PC-9 (cell line): ENCODE data around the gene GON4L. TPM values are rescaled to one million over a fixed set of nuclear protein-coding genes. Genes with fewer than 3 reads are reported as not detected.
"Not testable (repeated sequence)": the region's sequence is repeated elsewhere in the genome, so short reads cannot be mapped to it uniquely, and the experiment has no call there.

Experiments
- BruUV-seq: library from RNA; stranded (reverse); fragments of 400-500 nt; replicated peaks from 2 replicates; lab custom pipeline; 2021; lab: Mats Ljungman, UMichigan
- CTCF ChIA-PET: fragments of 300-600 bp; sonication (Branson Sonifier 250); formaldehyde crosslinking; loops from one replicate; lab custom pipeline; 2022; ENCODE audit warnings: antibody characterized with exemption; lab: Charles Lee
- POLR2A ChIA-PET: fragments of 300-600 bp; sonication (Branson Sonifier 250); formaldehyde crosslinking; loops from one replicate; lab custom pipeline; 2022; ENCODE audit warnings: antibody characterized with exemption; ENCODE audit not compliant: unreplicated experiment; lab: Charles Lee
- DNase-seq, 2 experiments: peaks; one replicate each; pipeline versions ENCODE4 v3.0.0 to v3.0.0-alpha.2; 2015 to 2022; ENCODE audit warnings: mixed read lengths in 1 of 2
- H2AFZ ChIP-seq: fragments of 200-600 bp; sonication (generic); 2 replicates; pipeline ENCODE4 v1.8.1; 2017; ENCODE audit warnings: antibody characterized with exemption
- H3F3A ChIP-seq: fragments of 200-600 bp; sonication (generic); 2 replicates; pipeline ENCODE4 v1.8.1; 2017; ENCODE audit warnings: antibody characterized with exemption, mild to moderate bottlenecking, low read depth; ENCODE audit not compliant: insufficient read depth
- H3K27ac ChIP-seq: fragments of 200-600 bp; sonication (generic); 2 replicates; pipeline ENCODE4 v1.6.1; 2016; ENCODE audit warnings: mixed run types
- H3K27me3 ChIP-seq: fragments of 200-600 bp; sonication (generic); 2 replicates; pipeline ENCODE4 v1.6.1; 2016; ENCODE audit warnings: low read depth, mixed run types; ENCODE audit not compliant: insufficient read depth
- H3K36me3 ChIP-seq: fragments of 200-600 bp; sonication (generic); 2 replicates; pipeline ENCODE4 v1.6.1; 2016; ENCODE audit warnings: low read depth, mixed run types
- H3K4me1 ChIP-seq: fragments of 200-600 bp; sonication (generic); replicated peaks from 2 replicates; pipeline ENCODE4 v1.6.1; 2016; ENCODE audit warnings: mixed run types; ENCODE audit not compliant: insufficient read depth
- H3K4me2 ChIP-seq: fragments of 200-600 bp; sonication (generic); 2 replicates; pipeline ENCODE4 v1.6.1; 2017; ENCODE audit warnings: mixed run types
- H3K4me3 ChIP-seq: fragments of 200-600 bp; sonication (generic); 2 replicates; pipeline ENCODE4 v1.6.1; 2016; ENCODE audit warnings: mixed run types
- H3K79me2 ChIP-seq: fragments of 200-600 bp; sonication (generic); 2 replicates; pipeline ENCODE4 v1.6.1; 2017; ENCODE audit warnings: low read depth, mixed run types
- H3K9me2 ChIP-seq: fragments of 200-600 bp; sonication (generic); 2 replicates; pipeline ENCODE4 v1.8.1; 2017; ENCODE audit warnings: mild to moderate bottlenecking; ENCODE audit not compliant: insufficient read depth
- H3K9me3 ChIP-seq: fragments of 200-600 bp; sonication (generic); 2 replicates; pipeline ENCODE4 v1.8.1; 2016; ENCODE audit warnings: low read depth; ENCODE audit not compliant: insufficient read depth
- H4K20me1 ChIP-seq: fragments of 200-600 bp; sonication (generic); 2 replicates; pipeline ENCODE4 v1.8.1; 2017; ENCODE audit not compliant: insufficient read depth
- CTCF ChIP-seq: fragments of 200-600 bp; sonication (generic); conservative IDR thresholded peaks from 2 replicates; pipeline ENCODE4 v1.6.1; 2017; ENCODE audit warnings: mixed run types, antibody characterized with exemption, mild to moderate bottlenecking, moderate library complexity
- EZH2 ChIP-seq: fragments of 200-600 bp; sonication (generic); IDR thresholded peaks from 2 replicates; pipeline ENCODE4 v1.8.0; 2017; ENCODE audit warnings: antibody characterized with exemption, low read depth
- intact Hi-C: fragments of 100-400 bp; cut with micrococcal nuclease; formaldehyde crosslinking; loops from one replicate; pipeline ENCODE4 v1.10.0; 2022; ENCODE audit not compliant: unreplicated experiment
- total RNA-seq: library from RNA; stranded (reverse); gene quantifications from 2 replicates; pipeline ENCODE4 v1.2.3, GENCODE V29; 2021

GON4L gene
- total RNA-seq, 1 experiment from 2014 or later = 45.8 TPM

- Histone ChIP-seq H3K36me3 (peaks cover 37% of the 10 kb centered on the region), H4K20me1 (no peaks in the 10 kb centered on the region), H3K79me2 (no peaks in the 10 kb centered on the region), H3F3A (peaks cover 18% of the 10 kb centered on the region), H3K9me2 (no peaks in the 10 kb centered on the region), H3K27ac (no peak overlapping the region), H3K9me3 (no peaks in the 10 kb centered on the region), H3K4me2 (no peak overlapping the region), H2AFZ (no peak overlapping the region), H3K4me1 (0 out of 2 replicates have a peak, but pooled peaks cover 4% of the 10 kb centered on the region), H3K4me3 (no peak overlapping the region), H3K27me3 (no peaks in the 10 kb centered on the region)
- POLR2A ChIA-PET = no interaction called here
- no TSS peak for BruUV-seq
- no peak for DNase-seq
- intact Hi-C loops = no loop called here
- TF ChIP-seq EZH2 (no peak), CTCF (no peak)
- CTCF ChIA-PET = no interaction called here
Observed at GRCh38 chr1:155773221-155773620, 83.8 kb downstream of the GON4L start.

GRCh38 chr1:155769257-155769656 lies 87.8 kb downstream of the GON4L start:
- Histone ChIP-seq H2AFZ (no peak overlapping the region), H3K79me2 (no peaks in the 10 kb centered on the region), H3K4me1 (0 out of 2 replicates have a peak, but pooled peaks cover 4% of the 10 kb centered on the region), H3K4me2 (no peak overlapping the region), H4K20me1 (no peaks in the 10 kb centered on the region), H3K27ac (peak overlapping the region; percentile 52; the same call in 1 of the 2 replicates), H3K36me3 (peaks cover 42% of the 10 kb centered on the region), H3F3A (peaks cover 29% of the 10 kb centered on the region), H3K9me3 (no peaks in the 10 kb centered on the region), H3K4me3 (no peak overlapping the region), H3K27me3 (no peaks in the 10 kb centered on the region), H3K9me2 (no peaks in the 10 kb centered on the region)
- intact Hi-C loops = no loop called here
- TF ChIP-seq EZH2 = no peak
- DNase-seq = no peak
- POLR2A ChIA-PET = no interaction called here
- CTCF ChIA-PET = no interaction called here
- BruUV-seq = no TSS peak

GRCh38 chr1:155767399-155767989 lies 89.5 kb downstream of the GON4L start:
- DNase-seq, H3K9me3 ChIP-seq, intact Hi-C loops, H3K4me3 ChIP-seq, H3K79me2 ChIP-seq, POLR2A ChIA-PET, H3K27ac ChIP-seq, BruUV-seq, H3K27me3 ChIP-seq, H3K4me2 ChIP-seq, H2AFZ ChIP-seq, H3K9me2 ChIP-seq, H4K20me1 ChIP-seq: not testable (repeated sequence)
- peaks cover 19% of the 10 kb centered on the region for H3K4me1 ChIP-seq
- CTCF ChIA-PET = interaction anchor here (0.6 kb wide), 1 partner anchor 222 kb away, joined by 3 read pairs; no protein-coding TSS in a partner anchor
- peaks cover 39% of the 10 kb centered on the region for H3K36me3 ChIP-seq
- H3F3A ChIP-seq = peaks cover 39% of the 10 kb centered on the region

GRCh38 chr1:155763989-155764388 lies 93.0 kb downstream of the GON4L start:
- H3K9me2 ChIP-seq, BruUV-seq, DNase-seq, H2AFZ ChIP-seq, H3K79me2 ChIP-seq, H3K27me3 ChIP-seq, H3K4me3 ChIP-seq, H4K20me1 ChIP-seq, H3K9me3 ChIP-seq, intact Hi-C loops: not testable (repeated sequence)
- ChIA-PET POLR2A (interaction anchor here (0.6 kb wide), 2 partner anchors 365 to 416 kb away, joined by 3 read pairs; no protein-coding TSS in a partner anchor), CTCF (interaction anchor here (0.6 to 1.0 kb wide), 4 partner anchors 32 to 737 kb away, joined by 3 to 4 read pairs (median 4); no protein-coding TSS in a partner anchor)
- Histone ChIP-seq H3K4me2 (peak overlapping the region; percentile 1; the same call in 1 of the 2 replicates), H3K4me1 (peaks cover 29% of the 10 kb centered on the region), H3K27ac (peak overlapping the region; percentile 71), H3F3A (peaks cover 47% of the 10 kb centered on the region), H3K36me3 (peaks cover 40% of the 10 kb centered on the region)

- intact Hi-C loops, H4K20me1 ChIP-seq, H3K9me2 ChIP-seq, H3K9me3 ChIP-seq, H3K79me2 ChIP-seq, BruUV-seq, H2AFZ ChIP-seq, H3K27me3 ChIP-seq, H3K4me3 ChIP-seq: not testable (repeated sequence)
- peak overlapping the region; percentile 71 for H3K27ac ChIP-seq
- H3K4me1 ChIP-seq = peaks cover 25% of the 10 kb centered on the region
- ChIA-PET CTCF (interaction anchor here (1.0 kb wide), 1 partner anchor 738 kb away, joined by 4 read pairs; no protein-coding TSS in a partner anchor), POLR2A (interaction anchor here (0.6 to 0.7 kb wide), 3 partner anchors 66 to 417 kb away, joined by 3 to 5 read pairs (median 3); no protein-coding TSS in a partner anchor)
- peak overlapping the region; percentile 1; the same call in 1 of the 2 replicates for H3K4me2 ChIP-seq
- peaks cover 35% of the 10 kb centered on the region for H3K36me3 ChIP-seq
- peak; percentile 72 to 97 for DNase-seq
- peaks cover 42% of the 10 kb centered on the region for H3F3A ChIP-seq
Observed at GRCh38 chr1:155763090-155763815, 93.8 kb downstream of the GON4L start.
